AG04450 (cell line): ENCODE results near the gene KRTAP10-11. TPM values are rescaled to one million over a fixed set of nuclear protein-coding genes. Genes with fewer than 3 reads are reported as not detected.
"Not testable (repeated sequence)": the region's sequence is repeated elsewhere in the genome, so short reads cannot be mapped to it uniquely, and the experiment has no call there.

ENCODE experiments used
- CTCF ChIA-PET: fragments of 300-600, 350-600 bp; formaldehyde crosslinking; extraction: SDS; loops from one replicate; lab custom pipeline; 2022; ENCODE audit warnings: antibody characterized with exemption, inconsistent platforms; lab: Charles Lee
- POLR2A ChIA-PET: fragments of 350-600 bp; formaldehyde crosslinking; extraction: SDS; loops from one replicate; lab custom pipeline; 2021; ENCODE audit warnings: antibody characterized with exemption, inconsistent platforms; lab: Yijun Ruan, JAX
- DNase-seq: peaks from one replicate; pipeline ENCODE4 v3.0.0-alpha.2; 2011; ENCODE audit warnings: low read depth, low spot score
- H3K27ac ChIP-seq: one replicate; pipeline ENCODE4 v1.5.1; 2012; ENCODE audit warnings: low read depth, low read length, control low read depth
- H3K27me3 ChIP-seq: one replicate; pipeline ENCODE4 v1.6.0; 2012; ENCODE audit warnings: low read length; ENCODE audit not compliant: control insufficient read depth, insufficient read depth
- H3K4me3 ChIP-seq: 2 replicates; pipeline ENCODE4 v1.5.1; 2011; ENCODE audit warnings: mild to moderate bottlenecking, low read depth, low read length, control low read depth
- H3K9me3 ChIP-seq: 2 replicates; pipeline ENCODE4 v1.5.1; 2012; ENCODE audit warnings: low read length; ENCODE audit not compliant: control insufficient read depth, insufficient read depth
- CTCF ChIP-seq: IDR thresholded peaks from 2 replicates; pipeline ENCODE4 v1.5.1; 2011; ENCODE audit warnings: low read depth, low read length, control low read depth, inconsistent platforms
- polyA plus RNA-seq: library from polyadenylated mRNA; depleted of rRNA; stranded (reverse); fragments of >200 nt; gene quantifications from 2 replicates; pipeline ENCODE4 v1.2.3, GENCODE V29; 2011

The KRTAP10-11 gene
- polyA plus RNA-seq, 1 experiment = not detected

DNA sequence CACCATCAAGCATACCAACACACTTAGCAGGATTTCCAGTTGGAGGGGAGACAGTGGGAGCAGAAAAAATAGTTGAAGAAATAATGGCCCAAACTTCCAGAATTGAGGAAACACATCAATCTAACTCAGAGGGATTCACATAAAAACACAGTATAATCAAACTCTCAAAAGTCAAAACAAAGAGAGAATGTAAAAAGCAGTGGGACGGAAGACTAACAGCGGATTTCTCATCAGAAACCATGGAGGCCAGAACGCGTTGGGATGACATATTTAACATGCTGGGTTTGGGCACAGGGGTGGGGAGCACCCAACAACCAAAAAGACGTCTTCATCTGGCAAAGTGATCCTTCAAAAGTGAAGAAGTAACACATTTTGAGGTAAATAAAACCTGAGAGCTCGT lies 26.3 kb upstream of the KRTAP10-11 start:
- H3K9me3 ChIP-seq = peaks cover 22% of the 10 kb centered on the region
- no peaks in the 10 kb centered on the region for H3K27me3 ChIP-seq
- ChIA-PET CTCF (interaction anchor here (1.9 kb wide), 1 partner anchor 174 kb away, joined by 9 read pairs; no protein-coding TSS in a partner anchor), POLR2A (no interaction called here)
- no peak for DNase-seq
- no peak overlapping the region for H3K4me3 ChIP-seq
- H3K27ac ChIP-seq = no peak overlapping the region
- no peak for TF ChIP-seq CTCF

DNA sequence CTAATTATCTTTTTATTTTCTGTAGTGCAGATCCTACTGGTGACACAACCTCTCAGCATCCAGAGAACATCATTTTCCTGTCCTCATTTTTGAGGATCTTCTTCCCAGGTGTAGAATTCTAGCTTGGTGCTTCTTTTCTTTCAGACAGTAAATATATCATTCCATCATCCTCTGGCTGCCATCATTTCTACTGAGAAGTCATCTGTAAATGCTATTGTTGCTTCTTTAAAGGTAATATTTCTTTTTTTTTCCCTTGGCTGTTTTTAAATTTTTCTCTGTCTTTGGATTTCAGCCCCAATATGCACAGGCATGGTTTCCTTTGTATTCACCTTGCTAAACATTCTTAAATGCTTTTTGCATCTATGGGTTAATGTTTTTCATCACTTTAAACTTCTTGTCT lies 22.6 kb upstream of the KRTAP10-11 start:
- CTCF ChIA-PET = no interaction called here
- no peaks in the 10 kb centered on the region for H3K27me3 ChIP-seq
- H3K4me3 ChIP-seq = no peak overlapping the region
- peaks cover 32% of the 10 kb centered on the region for H3K9me3 ChIP-seq
- no peak for TF ChIP-seq CTCF
- DNase-seq = no peak
- POLR2A ChIA-PET = no interaction called here
- no peak overlapping the region for H3K27ac ChIP-seq

GRCh38 chr21:44625756-44626155 lies 20.5 kb upstream of the KRTAP10-11 start:
- CTCF ChIA-PET = no interaction called here
- POLR2A ChIA-PET = no interaction called here
- Histone ChIP-seq H3K27ac (no peak overlapping the region), H3K27me3 (no peaks in the 10 kb centered on the region), H3K9me3 (peaks cover 46% of the 10 kb centered on the region), H3K4me3 (no peak overlapping the region)
- no peak for TF ChIP-seq CTCF
- DNase-seq = no peak

DNA sequence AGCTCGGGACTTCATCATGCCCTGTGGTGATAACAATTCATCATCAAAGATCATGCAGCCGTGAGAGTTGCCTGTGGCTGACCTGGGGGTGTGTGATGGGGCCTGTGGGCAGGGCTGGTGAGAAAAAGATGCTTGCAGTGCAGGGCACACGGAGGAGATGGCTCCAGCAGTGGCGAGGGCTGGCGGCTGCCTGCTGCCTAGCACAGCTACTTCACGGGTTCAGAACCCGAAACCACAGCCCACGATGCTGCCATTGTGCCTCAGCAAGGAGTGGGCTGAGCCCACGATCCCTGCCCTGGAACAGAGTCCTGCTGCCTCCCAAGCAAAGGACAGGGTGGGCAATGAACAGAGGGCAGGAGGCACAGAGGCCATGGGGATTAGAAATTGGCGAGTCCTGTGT lies 20.0 kb upstream of the KRTAP10-11 start:
- H3K27ac ChIP-seq = no peak overlapping the region
- DNase-seq = no peak
- H3K9me3 ChIP-seq = peaks cover 46% of the 10 kb centered on the region
- H3K4me3 ChIP-seq = no peak overlapping the region
- H3K27me3 ChIP-seq = no peaks in the 10 kb centered on the region
- no peak for TF ChIP-seq CTCF
- ChIA-PET POLR2A (no interaction called here), CTCF (no interaction called here)

DNA sequence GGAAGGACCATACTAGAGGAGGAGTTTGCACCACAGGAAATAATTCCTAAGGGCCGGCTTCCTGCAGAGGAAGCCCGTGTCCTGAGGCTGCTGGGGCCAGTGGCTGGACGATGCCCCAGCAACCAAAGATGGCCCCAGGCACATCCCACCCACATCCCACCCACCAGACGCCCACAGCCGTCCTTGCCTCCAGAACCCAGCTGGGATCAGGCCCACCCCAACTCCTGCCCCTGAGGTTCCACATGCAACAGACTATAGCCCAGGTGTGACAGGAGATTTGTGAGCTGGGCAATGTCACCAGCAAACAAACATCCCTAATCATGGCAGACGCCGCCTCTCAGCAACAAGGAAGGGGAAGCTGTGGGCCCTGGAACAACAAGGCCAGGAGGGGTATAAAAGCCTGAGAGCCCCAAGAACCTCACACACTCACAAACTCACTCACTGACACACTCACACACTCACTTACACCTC lies 19.5 kb upstream of the KRTAP10-11 start, which contains the start of gene KRTAP10-9:
Gene KRTAP10-9 (plus strand): TSS at position 421 of the 471 bp plus-strand sequence. CDS start 79 bp downstream, outside the sequence.
- Histone ChIP-seq H3K27me3 (no peaks in the 10 kb centered on the region), H3K27ac (no peak within 1 kb of the TSS), H3K4me3 (no peak within 1 kb of the TSS), H3K9me3 (peaks cover 46% of the 10 kb centered on the region)
- no peak for DNase-seq
- POLR2A ChIA-PET = no interaction called here
- CTCF ChIA-PET = no interaction called here
- no peak for TF ChIP-seq CTCF

DNA sequence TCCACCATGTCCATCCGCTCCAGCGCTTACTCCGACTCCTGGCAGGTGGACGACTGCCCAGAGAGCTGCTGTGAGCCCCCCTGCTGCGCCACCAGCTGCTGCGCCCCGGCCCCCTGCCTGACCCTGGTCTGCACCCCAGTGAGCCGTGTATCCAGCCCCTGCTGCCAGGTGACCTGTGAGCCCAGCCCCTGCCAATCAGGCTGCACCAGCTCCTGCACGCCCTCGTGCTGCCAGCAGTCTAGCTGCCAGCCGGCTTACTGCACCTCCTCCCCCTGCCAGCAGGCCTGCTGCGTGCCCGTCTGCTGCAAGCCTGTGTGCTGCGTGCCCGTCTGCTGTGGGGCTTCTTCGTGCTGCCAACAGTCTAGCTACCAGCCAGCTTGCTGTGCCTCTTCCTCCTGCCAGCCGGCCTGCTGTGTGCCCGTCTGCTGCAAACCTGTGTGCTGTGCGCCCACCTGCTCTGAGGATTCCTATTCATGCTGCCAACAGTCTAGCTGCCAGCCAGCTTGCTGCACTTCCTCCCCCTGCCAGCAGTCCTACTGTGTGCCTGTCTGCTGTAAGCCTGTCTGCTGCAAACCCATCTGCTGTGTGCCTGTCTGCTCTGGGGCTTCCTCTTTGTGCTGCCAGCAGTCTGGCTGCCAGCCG lies 18.9 kb upstream of the KRTAP10-11 start:
- DNase-seq, H3K27me3 ChIP-seq, H3K4me3 ChIP-seq, CTCF ChIA-PET, H3K27ac ChIP-seq, POLR2A ChIA-PET: not testable (repeated sequence)
- H3K9me3 ChIP-seq = peaks cover 46% of the 10 kb centered on the region

DNA sequence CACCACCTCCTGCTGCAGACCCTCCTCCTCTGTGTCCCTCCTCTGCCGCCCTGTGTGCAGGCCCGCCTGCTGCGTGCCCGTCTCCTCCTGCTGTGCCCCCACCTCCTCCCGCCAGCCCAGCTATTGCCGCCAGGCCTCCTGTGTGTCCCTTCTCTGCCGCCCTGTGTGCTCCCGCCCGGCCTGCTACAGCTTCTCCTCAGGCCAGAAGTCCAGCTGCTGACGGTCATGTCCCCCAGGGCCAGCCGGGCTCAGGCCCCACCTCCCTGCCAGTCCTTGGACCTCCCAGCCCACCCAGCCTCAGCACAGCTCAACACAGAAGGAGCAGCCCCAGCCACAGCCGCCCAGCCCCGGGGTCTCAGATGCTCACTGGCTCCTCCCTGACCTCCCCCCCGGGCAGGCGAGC lies 18.4 kb upstream of the KRTAP10-11 start:
- CTCF ChIA-PET = interaction anchor here (0.7 kb wide), 1 partner anchor 357 kb away, joined by 3 read pairs; no protein-coding TSS in a partner anchor
- H3K9me3 ChIP-seq = peaks cover 46% of the 10 kb centered on the region
- H3K27me3 ChIP-seq, DNase-seq, POLR2A ChIA-PET, H3K27ac ChIP-seq, H3K4me3 ChIP-seq: not testable (repeated sequence)
